Heart left ventricle (tissue), 16 donors: ENCODE results near the gene CBFA2T3. TPM values are rescaled to one million over a fixed set of nuclear protein-coding genes. Genes with fewer than 3 reads are reported as not detected.

Source experiments
- ATAC-seq, 4 donors: fragments of 200-7000 bp; cut with Tn5 transposase; one replicate each; pipeline ENCODE4 v1.9.1; 2020 to 2022; ENCODE audit warnings: moderate library complexity in 4 of 4, mild to moderate bottlenecking in 3 of 4, moderate number of reproducible peaks in 1 of 4
- DNase-seq, 5 donors: peaks; one replicate each; pipeline ENCODE4 v3.0.0-alpha.2; 2020
- H3K27ac ChIP-seq, 12 donors: fragments of 200-600 bp; sonication (generic) in 4 of 12; one replicate each; pipeline versions ENCODE4 v1.5.0 to v1.8.0; 2016 to 2022; ENCODE audit warnings: mild to moderate bottlenecking in 2 of 12
- H3K27me3 ChIP-seq, 9 donors: fragments of 200-600 bp; sonication (generic) in 2 of 9; one replicate each; pipeline versions ENCODE4 v1.5.1 to v1.8.0; 2016 to 2022; ENCODE audit warnings: mild to moderate bottlenecking in 3 of 9
- H3K36me3 ChIP-seq, 9 donors: fragments of 200-600 bp; sonication (generic) in 2 of 9; one replicate each; pipeline versions ENCODE4 v1.5.0 to v1.8.0; 2018 to 2022; ENCODE audit warnings: mild to moderate bottlenecking in 2 of 9
- H3K4me1 ChIP-seq, 12 donors: fragments of 200-600 bp; sonication (generic) in 4 of 12; one replicate each; pipeline versions ENCODE4 v1.5.0 to v1.8.0; 2016 to 2022; ENCODE audit warnings: mild to moderate bottlenecking in 3 of 12
- H3K4me3 ChIP-seq, 12 donors: fragments of 200-600 bp; sonication (generic) in 4 of 12; one replicate each; pipeline versions ENCODE4 v1.5.0 to v1.8.0; 2017 to 2022; ENCODE audit warnings: mild to moderate bottlenecking in 9 of 12, moderate library complexity in 4 of 12
- H3K9me3 ChIP-seq, 12 donors: fragments of 200-600 bp; sonication (generic) in 4 of 12; one replicate each; pipeline versions ENCODE4 v1.5.0 to v1.8.0; 2016 to 2022; ENCODE audit warnings: mild to moderate bottlenecking in 1 of 12
- CTCF ChIP-seq, 12 donors: fragments of 200-600 bp; sonication (generic) in 4 of 12; IDR thresholded peaks; one replicate each; pipeline versions ENCODE4 v1.5.0 to v1.8.0; 2018 to 2022; ENCODE audit warnings: antibody characterized with exemption in 12 of 12, mild to moderate bottlenecking in 5 of 12
- POLR2A ChIP-seq, 2 donors: fragments of 450-650 bp; IDR thresholded peaks; one replicate each; pipeline ENCODE4 v1.6.1; 2017; ENCODE audit warnings: antibody characterized with exemption in 2 of 2, mild to moderate bottlenecking in 2 of 2, moderate library complexity in 2 of 2
- WGBS, 4 donors: extraction: QIAGEN DNeasy Blood & Tissue Kit in 2 of 4; methylation state at CpG; one replicate each; pipeline versions ENCODE4 v1.1.5 to v1.1.7; 2013 to 2018; 5-methylcytosine and 5-hydroxymethylcytosine counted together
- intact Hi-C, 10 donors: fragments of 100-400 bp; cut with DNase I; formaldehyde crosslinking; loops; one replicate each; pipeline versions ENCODE4 v1.11.1 to v1.14.2; 2022
- polyA plus RNA-seq, 2 donors: library from polyadenylated mRNA; stranded (reverse); fragments of 200-250 nt; gene quantifications; one replicate each; pipeline ENCODE4 v1.2.3, GENCODE V29; 2013
- total RNA-seq, 9 donors: library from RNA; depleted of rRNA in 2 of 9; stranded (reverse); fragments of >200 nt in 2 of 9; fragmentation: NEBNext Ultra II Directional in 3 of 9; extraction: Animal tissue kit (Norgen Biotek cat#: 25700) in 3 of 9; gene quantifications; one replicate each; pipeline versions ENCODE4 v1.1.0 to v1.2.4, GENCODE V29; 2016 to 2023
- donor health status: ischemic (EF 13 %, LVEDD 7.1; RV severe dilation, severe dysfunction).
- donor health status: healthy with polysubstance abuse.
- donor health status: DM: no; HTN: yes; CAD: no.
- donor health status: DM: no; HTN: no; CAD: no.
- donor health status: ischemic (EF 25% LVEDD 6.9; RV normal size, moderate dysfunction).
- donor health status: ischemic (EF 25% LVEDD 5.7; RV mildly dilated, moderate dysfunction).
- donor health status: healthy.
- donor health status: DM: yes; HTN: yes; CAD: no.
- donor health status: ischemic (EF 35%, LVEDD 5.7; RV mildly dilated, moderate dysfunction).
- donor health status: nonischemic (EF 11% LVEDD 7.7; RV severe dilation, severe dysfunction).
- donor health status: DM: yes; HTN: yes; CAD: no.
- donor health status: PGD.
- donor health status: ischemic (EF 29% LVEDD 5.4; RV normal size, mild dysfunction).
- donor health status: nonischemic (EF 23%, LVEDD 6.1; RV moderate dilation, normal function).

Gene CBFA2T3
- total and polyA plus RNA-seq, 11 donors: 5.0 to 12.0 (median 5.8) TPM

- DNase-seq (peak in 1 of 5 donors; percentile 51), ATAC-seq (no peak)
- Histone ChIP-seq H3K27me3 (peaks cover 0 to 63% (median 18%) of the 10 kb centered on the region in 9 donors), H3K27ac (no peak overlapping the region), H3K4me3 (no peak overlapping the region), H3K4me1 (peaks cover 0 to 37% (median 0%) of the 10 kb centered on the region in 12 donors), H3K36me3 (no peaks in the 10 kb centered on the region), H3K9me3 (no peaks in the 10 kb centered on the region)
- intact Hi-C loops: no loop called here
- 53 to 74% (median 67%) methylated on average over 21 to 31 of the region's 31 CpGs for WGBS, 4 donors
- TF ChIP-seq CTCF (IDR thresholded peaks at IDR 0.05) (no peak), POLR2A (IDR thresholded peaks at IDR 0.05) (no peak)
Observed at GRCh38 chr16:88970539-88971065, 6.4 kb downstream of the CBFA2T3 start.

DNA sequence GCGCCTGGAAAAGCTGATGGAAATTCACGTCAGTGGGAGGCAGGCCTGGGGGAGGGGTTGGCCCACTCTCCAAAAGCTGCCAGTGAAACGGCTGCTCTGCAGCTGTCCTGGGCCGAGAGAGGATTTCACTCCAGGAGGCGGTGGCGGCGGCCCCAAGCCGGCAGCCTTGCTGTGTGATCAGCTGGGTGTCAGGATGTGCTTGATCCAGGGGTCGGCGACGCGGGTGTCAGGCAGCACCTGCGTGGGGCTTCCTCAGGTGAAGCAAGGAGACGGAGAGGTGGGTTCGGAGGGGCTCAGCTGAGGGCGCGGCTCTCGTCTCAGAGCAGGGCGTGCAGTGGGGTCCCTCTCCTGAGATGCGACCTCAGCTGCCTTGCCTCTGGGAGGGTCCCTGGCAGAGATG lies 7.0 kb downstream of the CBFA2T3 start:
- H3K4me3 ChIP-seq: no peak overlapping the region
- no peaks in the 10 kb centered on the region for H3K36me3 ChIP-seq
- H3K27ac ChIP-seq: no peak overlapping the region
- intact Hi-C loops: no loop called here
- DNase-seq: peak in 1 of 5 donors; percentile 21
- ATAC-seq: no peak
- WGBS, 4 donors: 67 to 88% (median 84%) methylated on average over 18 to 20 of the region's 20 CpGs
- H3K9me3 ChIP-seq: no peaks in the 10 kb centered on the region
- no peak for TF ChIP-seq CTCF (IDR thresholded peaks at IDR 0.05)
- no peak for TF ChIP-seq POLR2A (IDR thresholded peaks at IDR 0.05)
- peaks cover 0 to 37% (median 0%) of the 10 kb centered on the region in 12 donors for H3K4me1 ChIP-seq
- peaks cover 0 to 58% (median 18%) of the 10 kb centered on the region in 9 donors for H3K27me3 ChIP-seq

GRCh38 chr16:88969361-88969831 lies 7.6 kb downstream of the CBFA2T3 start:
- Histone ChIP-seq H3K27ac (no peak overlapping the region), H3K9me3 (no peaks in the 10 kb centered on the region), H3K27me3 (peaks cover 0 to 56% (median 18%) of the 10 kb centered on the region in 9 donors), H3K4me1 (peaks cover 0 to 37% (median 0%) of the 10 kb centered on the region in 12 donors), H3K4me3 (no peak overlapping the region), H3K36me3 (no peaks in the 10 kb centered on the region)
- DNase-seq (peak in 1 of 5 donors; percentile 59), ATAC-seq (no peak)
- 57 to 69% (median 66%) methylated on average over 7 to 22 of the region's 22 CpGs for WGBS, 4 donors
- no peak for TF ChIP-seq CTCF (IDR thresholded peaks at IDR 0.05)
- TF ChIP-seq POLR2A (IDR thresholded peaks at IDR 0.05): no peak
- intact Hi-C loops: loop anchor here in 1 of 10 donors (5.0 kb wide), 1 partner anchor 118 kb away; no protein-coding TSS in a partner anchor

DNA sequence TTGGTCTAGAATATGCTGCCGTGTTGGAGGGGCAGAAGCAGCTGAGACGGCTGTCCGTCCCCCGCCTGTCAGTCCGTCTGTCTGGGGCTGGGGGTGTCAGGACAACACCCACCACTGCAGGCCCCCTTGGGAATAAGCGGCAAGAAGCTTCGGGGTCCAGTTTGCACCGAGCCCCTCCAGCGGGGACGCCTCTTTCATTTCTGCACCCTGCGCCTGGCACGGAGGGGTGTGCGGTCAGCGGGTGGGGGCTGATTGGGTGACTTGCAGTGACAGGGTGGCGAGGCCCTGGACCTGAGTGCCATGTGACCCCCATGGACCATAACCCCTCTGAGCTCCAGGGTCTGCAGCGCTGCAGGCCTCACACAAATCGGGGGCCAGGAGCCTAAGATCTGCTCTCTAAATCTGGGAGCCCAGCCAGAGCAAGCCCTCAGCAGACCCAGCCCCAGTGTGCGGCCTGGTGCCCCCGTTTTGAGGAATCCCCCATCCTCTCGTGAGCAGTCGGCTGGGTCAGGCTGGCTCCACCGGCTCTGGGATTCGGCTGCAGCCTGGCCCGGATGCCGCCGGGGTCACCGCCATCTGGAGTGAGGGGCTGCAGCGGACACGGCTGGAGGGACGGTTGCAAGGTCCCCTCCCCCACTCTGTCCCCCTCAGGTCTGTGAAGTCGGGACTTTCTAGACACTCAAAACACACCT lies 8.3 kb downstream of the CBFA2T3 start:
- Histone ChIP-seq H3K4me1 (peaks cover 0 to 37% (median 0%) of the 10 kb centered on the region in 12 donors), H3K27ac (no peak overlapping the region), H3K27me3 (peaks cover 0 to 52% (median 17%) of the 10 kb centered on the region in 9 donors), H3K36me3 (no peaks in the 10 kb centered on the region), H3K4me3 (no peak overlapping the region), H3K9me3 (no peaks in the 10 kb centered on the region)
- no peak for TF ChIP-seq CTCF (IDR thresholded peaks at IDR 0.05)
- DNase-seq (peak in 2 of 5 donors; percentile 21 to 62), ATAC-seq (no peak)
- intact Hi-C loops: loop anchor here in 1 of 10 donors (5.0 kb wide), 1 partner anchor 119 kb away; no protein-coding TSS in a partner anchor
- 76 to 84% (median 79%) methylated on average over 18 to 31 of the region's 31 CpGs for WGBS, 4 donors
